Adrenal gland (tissue), 12 donors: Measurements from ENCODE around the gene DNAL4. TPM values are rescaled to one million over a fixed set of nuclear protein-coding genes. Genes with fewer than 3 reads are reported as not detected.

Experiments used
- DNase-seq, 7 donors: peaks; one replicate each; pipeline ENCODE4 v3.0.0-alpha.2; 2019 to 2020
- H3K27ac ChIP-seq, 5 donors: fragments of 200-600 bp; sonication (generic) in 4 of 5; 1 replicate in 3 of 5; 2 replicates in 2 of 5; pipeline versions ENCODE4 v1.5.1 to v1.8.0; 2016 to 2020; ENCODE audit warnings: mild to moderate bottlenecking in 1 of 5
- H3K27me3 ChIP-seq: fragments of 200-600 bp; 2 replicates; pipeline ENCODE4 v1.8.0; 2021
- H3K36me3 ChIP-seq, 2 donors: fragments of 200-600 bp; replicated peaks in 1 of 2; 1 replicate in 1 of 2; 2 replicates in 1 of 2; pipeline versions ENCODE4 v1.5.1 to v1.8.0; 2018 to 2022
- H3K4me1 ChIP-seq, 2 donors: fragments of 200-600 bp; replicated peaks in 1 of 2; 1 replicate in 1 of 2; 2 replicates in 1 of 2; pipeline versions ENCODE4 v1.5.1 to v1.8.0; 2018 to 2021
- H3K4me3 ChIP-seq, 4 donors: fragments of 200-600 bp; sonication (generic) in 3 of 4; one replicate each; pipeline ENCODE4 v1.5.1; 2016 to 2018
- H3K9me3 ChIP-seq, 3 donors: fragments of 200-600 bp; sonication (generic) in 1 of 3; replicated peaks in 1 of 3; 1 replicate in 2 of 3; 2 replicates in 1 of 3; pipeline versions ENCODE4 v1.5.1 to v1.8.0; 2016 to 2021
- POLR2A ChIP-seq, 2 donors: fragments of 450-650 bp; IDR thresholded peaks; one replicate each; pipeline ENCODE4 v1.6.1; 2017; ENCODE audit warnings: antibody characterized with exemption in 2 of 2, mild to moderate bottlenecking in 2 of 2, moderate library complexity in 1 of 2
- WGBS, 4 donors: extraction: QIAGEN DNeasy Blood & Tissue Kit in 2 of 4; methylation state at CpG; one replicate each; pipeline versions ENCODE4 v1.1.5 to v1.1.7; 2013 to 2017; 5-methylcytosine and 5-hydroxymethylcytosine counted together
- intact Hi-C, 2 donors: fragments of 100-400 bp; cut with DNase I; formaldehyde crosslinking; loops; one replicate each; pipeline versions ENCODE4 v1.14.1 to v1.15.0; 2022 to 2023
- polyA plus RNA-seq, 3 donors: library from polyadenylated mRNA; stranded (reverse); fragments of 200-250 nt in 2 of 3; fragments of 350-450 nt in 1 of 3; fragmentation: Illumina TruSeq in 1 of 3; extraction: RNeasy Lipid Tissue Mini Kit (QIAGEN cat#74804) in 1 of 3; gene quantifications; one replicate each; pipeline ENCODE4 v1.2.3, GENCODE V29; 2013 to 2014
- total RNA-seq, 9 donors: library from RNA; depleted of rRNA in 4 of 9; stranded (reverse); fragments of >200 nt in 4 of 9; fragments of 120-200 nt in 1 of 9; fragmentation: NEBNext Ultra II Directional in 1 of 9; extraction: Animal tissue kit (Norgen Biotek cat#: 25700) in 1 of 9; gene quantifications; one replicate each; pipeline versions ENCODE4 v1.1.0 to v1.2.4, GENCODE V29; 2013 to 2023
- TF ChIP-seq, protein P1 (sequence below), 6 experiments: fragments of 450-650 bp in 4 of 6; fragments of 200-600 bp in 2 of 6; sonication (generic) in 1 of 6; IDR thresholded peaks; 1 replicate in 5 of 6; 2 replicates in 1 of 6; pipeline versions ENCODE4 v1.5.1 to v1.8.0; 2016 to 2021; ENCODE audit warnings: antibody characterized with exemption in 6 of 6, mild to moderate bottlenecking in 2 of 6, moderate library complexity in 1 of 6
- donor health status: healthy with polysubstance abuse.
- donor health status: Bipolar disorder and iron deficiency.
- donor health status: DM: yes; HTN: yes; CAD: no.
- donor health status: DM: no; HTN: no; CAD: no.
- donor health status: DM: no; HTN: no; CAD: no.
- donor health status: DM: yes; HTN: yes; CAD: no.

DNAL4 gene
- total and polyA plus RNA-seq, 12 donors, result 11.8 to 29.8 (median 19.1) TPM

GRCh38 chr22:38776086-38776485 is 17.9 kb downstream of the DNAL4 start:
- 58 to 71% (median 60%) methylated on average over 6 of the region's 6 CpGs for WGBS, 4 donors
- intact Hi-C loops, result loop anchor here (10.0 kb wide), 3 partner anchors 69 to 229 kb away; partner anchors contain the start of gene NPTXR (in 1 of the 2)

DNA sequence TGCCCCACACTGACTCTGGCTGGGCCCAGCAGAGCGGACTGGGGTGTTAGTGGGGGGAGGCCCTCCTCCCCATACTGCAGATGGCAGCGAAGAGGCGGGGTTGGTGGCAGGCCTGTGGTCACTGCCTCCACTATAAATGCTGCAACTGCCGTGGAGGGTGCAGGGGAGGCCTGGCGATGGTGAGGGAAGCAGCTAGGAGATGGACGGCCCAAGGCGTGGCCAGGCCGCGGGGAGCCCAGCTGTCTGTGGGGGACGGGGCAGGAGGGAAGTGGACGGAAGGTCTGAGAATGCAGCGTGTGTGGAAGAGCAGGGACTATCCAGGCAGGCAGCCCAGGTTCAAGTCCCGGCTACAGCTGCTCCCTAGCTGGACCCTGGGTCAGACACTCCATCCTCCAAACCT is 18.3 kb downstream of the DNAL4 start:
- TF ChIP-seq, protein P1, sequence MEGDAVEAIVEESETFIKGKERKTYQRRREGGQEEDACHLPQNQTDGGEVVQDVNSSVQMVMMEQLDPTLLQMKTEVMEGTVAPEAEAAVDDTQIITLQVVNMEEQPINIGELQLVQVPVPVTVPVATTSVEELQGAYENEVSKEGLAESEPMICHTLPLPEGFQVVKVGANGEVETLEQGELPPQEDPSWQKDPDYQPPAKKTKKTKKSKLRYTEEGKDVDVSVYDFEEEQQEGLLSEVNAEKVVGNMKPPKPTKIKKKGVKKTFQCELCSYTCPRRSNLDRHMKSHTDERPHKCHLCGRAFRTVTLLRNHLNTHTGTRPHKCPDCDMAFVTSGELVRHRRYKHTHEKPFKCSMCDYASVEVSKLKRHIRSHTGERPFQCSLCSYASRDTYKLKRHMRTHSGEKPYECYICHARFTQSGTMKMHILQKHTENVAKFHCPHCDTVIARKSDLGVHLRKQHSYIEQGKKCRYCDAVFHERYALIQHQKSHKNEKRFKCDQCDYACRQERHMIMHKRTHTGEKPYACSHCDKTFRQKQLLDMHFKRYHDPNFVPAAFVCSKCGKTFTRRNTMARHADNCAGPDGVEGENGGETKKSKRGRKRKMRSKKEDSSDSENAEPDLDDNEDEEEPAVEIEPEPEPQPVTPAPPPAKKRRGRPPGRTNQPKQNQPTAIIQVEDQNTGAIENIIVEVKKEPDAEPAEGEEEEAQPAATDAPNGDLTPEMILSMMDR (IDR thresholded peaks at IDR 0.05), result no peak
- no peak for TF ChIP-seq POLR2A (IDR thresholded peaks at IDR 0.05)
- Histone ChIP-seq H3K27ac (no peak overlapping the region), H3K36me3 (peaks cover 0 to under 1% of the 10 kb centered on the region in 2 donors), H3K4me3 (no peak overlapping the region), H3K9me3 (no peaks in the 10 kb centered on the region), H3K4me1 (no peaks in the 10 kb centered on the region), H3K27me3 (no peaks in the 10 kb centered on the region)
- no peak for DNase-seq
- intact Hi-C loops, result loop anchor here (10.0 kb wide), 3 partner anchors 69 to 229 kb away; partner anchors contain the start of gene NPTXR (in 1 of the 2)
- 75 to 86% (median 83%) methylated on average over 12 to 13 of the region's 13 CpGs for WGBS, 4 donors

More at GRCh38 chr22:38776086-38776485, 17.9 kb downstream of the DNAL4 start:
- H3K36me3 ChIP-seq, result peaks cover 0 to 5% of the 10 kb centered on the region in 2 donors
- H3K9me3 ChIP-seq, result no peaks in the 10 kb centered on the region
- H3K27ac ChIP-seq, result no peak overlapping the region
- no peaks in the 10 kb centered on the region for H3K27me3 ChIP-seq
- no peaks in the 10 kb centered on the region for H3K4me1 ChIP-seq
- no peak for DNase-seq
- no peak overlapping the region for H3K4me3 ChIP-seq
- TF ChIP-seq, protein P1 (IDR thresholded peaks at IDR 0.05), result no peak
- TF ChIP-seq POLR2A (IDR thresholded peaks at IDR 0.05), result no peak

DNA sequence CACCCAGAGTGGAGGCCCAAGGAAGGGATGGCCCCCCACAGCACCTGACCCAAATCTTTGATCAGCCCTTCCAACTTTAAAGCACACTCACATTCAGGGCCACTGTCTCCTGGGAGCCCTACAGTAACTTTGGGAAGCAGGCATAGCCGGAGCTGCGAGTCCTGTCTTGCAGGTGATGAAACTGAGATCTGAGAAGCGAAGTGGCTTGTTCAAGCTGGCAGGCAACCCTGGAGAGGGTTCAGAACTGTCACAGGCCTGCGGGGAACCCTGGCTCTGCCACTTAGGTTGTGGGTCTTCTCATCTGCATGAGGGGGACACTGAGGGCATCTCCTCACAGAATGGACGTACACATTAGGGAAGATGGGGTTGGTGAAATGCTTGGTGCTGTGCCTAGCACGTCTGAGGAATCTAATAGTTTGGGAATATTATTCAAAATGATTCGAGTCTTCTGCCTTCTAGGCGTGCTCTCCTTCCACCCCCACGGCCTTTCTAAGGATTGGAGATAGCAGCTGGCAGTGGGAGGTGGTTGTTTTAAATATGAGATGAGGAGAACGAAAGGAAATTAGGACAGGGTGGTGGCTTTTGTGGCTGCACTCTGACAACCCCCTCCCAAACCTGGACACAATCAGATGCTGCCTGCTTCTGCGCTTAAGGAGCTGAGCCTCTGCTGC is 19.3 kb downstream of the DNAL4 start:
- WGBS, 4 donors, result 73 to 85% (median 82%) methylated on average over 8 to 11 of the region's 11 CpGs
- no peaks in the 10 kb centered on the region for H3K36me3 ChIP-seq

DNA sequence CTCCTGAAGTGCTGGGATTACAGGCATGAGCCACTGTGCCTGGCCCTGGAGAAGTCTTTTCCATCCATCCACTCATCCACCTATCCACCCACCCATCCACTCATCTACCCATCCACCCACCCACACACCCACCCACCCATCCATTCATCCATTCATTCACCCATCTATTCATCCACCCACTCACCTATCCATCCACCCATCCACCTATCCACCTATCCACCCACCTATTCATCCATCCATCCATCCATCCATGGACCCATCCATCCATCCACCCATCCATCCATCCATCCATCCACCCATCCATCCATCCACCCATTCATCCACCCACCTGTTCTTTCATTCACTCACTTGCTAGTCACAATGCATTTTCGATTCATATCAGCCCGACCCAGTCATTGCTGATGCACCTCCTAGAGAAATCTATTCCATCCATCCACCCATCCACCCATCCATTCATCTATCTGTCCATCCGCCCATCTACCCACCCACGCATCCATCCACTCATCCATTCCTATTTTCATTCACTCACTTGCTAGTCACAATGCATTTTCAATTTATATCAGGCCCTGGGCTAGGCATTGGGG is 20.5 kb downstream of the DNAL4 start:
- no peak overlapping the region for H3K4me3 ChIP-seq
- H3K4me1 ChIP-seq, result no peaks in the 10 kb centered on the region
- no peak overlapping the region for H3K27ac ChIP-seq
- H3K36me3 ChIP-seq, result no peaks in the 10 kb centered on the region
- 93 to 95% (median 94%) methylated on average over 4 of the region's 4 CpGs for WGBS, 4 donors
- intact Hi-C loops, result loop anchor here (5.0 to 10.0 kb wide), 5 partner anchors 71 to 231 kb away; partner anchors contain the start of gene NPTXR (in 1 of the 2)
- no peaks in the 10 kb centered on the region for H3K9me3 ChIP-seq
- no peak for DNase-seq
- H3K27me3 ChIP-seq, result no peaks in the 10 kb centered on the region
- no peak for TF ChIP-seq POLR2A (IDR thresholded peaks at IDR 0.05)
- TF ChIP-seq, protein P1 (IDR thresholded peaks at IDR 0.05), result no peak

More for the DNA sequence above, 19.3 kb downstream of the DNAL4 start:
- Histone ChIP-seq H3K4me1 (no peaks in the 10 kb centered on the region), H3K4me3 (no peak overlapping the region), H3K27me3 (no peaks in the 10 kb centered on the region), H3K27ac (no peak overlapping the region), H3K9me3 (no peaks in the 10 kb centered on the region)
- TF ChIP-seq, protein P1 (IDR thresholded peaks at IDR 0.05), result no peak
- TF ChIP-seq POLR2A (IDR thresholded peaks at IDR 0.05), result no peak
- no peak for DNase-seq
- intact Hi-C loops, result loop anchor here (5.0 to 10.0 kb wide), 5 partner anchors 70 to 230 kb away; partner anchors contain the start of gene NPTXR (in 1 of the 2)
